Activated gamma-delta T cell treated with anti-CD3 and anti-CD28 coated beads, Interleukin-2, amount 50 U/mL, for 16 hours (primary cell): ENCODE measurements around the gene NES.
"Not testable (repeated sequence)": the region's sequence is repeated elsewhere in the genome, so short reads cannot be mapped to it uniquely, and the experiment has no call there.

Source experiments
- DNase-seq: peaks from one replicate; pipeline ENCODE4 v3.0.0-alpha.2; 2020; ENCODE audit warnings: low read depth

Gene NES

GRCh38 chr1:156645056-156645455 is 32.2 kb downstream of the NES start:
- DNase-seq = no peak

DNA sequence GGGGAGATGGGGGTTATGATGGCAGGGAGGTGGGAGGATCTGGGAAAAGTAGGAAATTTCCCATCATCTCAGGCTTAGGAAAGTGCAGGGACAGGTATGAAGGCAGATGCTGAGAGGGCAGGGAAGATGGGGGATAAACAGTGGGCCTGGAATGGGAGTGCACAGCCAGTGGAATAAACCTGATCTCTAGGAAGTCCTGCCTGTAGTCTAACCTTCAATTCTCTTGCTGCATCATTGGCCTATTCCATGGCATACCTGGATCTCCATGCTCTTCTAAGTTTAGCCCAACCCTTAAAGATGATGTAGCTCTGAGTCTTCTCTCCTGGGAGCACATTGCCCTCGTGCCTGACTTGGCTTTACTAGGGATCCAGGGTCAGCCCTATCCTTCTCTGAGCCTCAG is 32.6 kb downstream of the NES start:
- DNase-seq = no peak

GRCh38 chr1:156644146-156644545 is 33.1 kb downstream of the NES start:
- no peak for DNase-seq

DNA sequence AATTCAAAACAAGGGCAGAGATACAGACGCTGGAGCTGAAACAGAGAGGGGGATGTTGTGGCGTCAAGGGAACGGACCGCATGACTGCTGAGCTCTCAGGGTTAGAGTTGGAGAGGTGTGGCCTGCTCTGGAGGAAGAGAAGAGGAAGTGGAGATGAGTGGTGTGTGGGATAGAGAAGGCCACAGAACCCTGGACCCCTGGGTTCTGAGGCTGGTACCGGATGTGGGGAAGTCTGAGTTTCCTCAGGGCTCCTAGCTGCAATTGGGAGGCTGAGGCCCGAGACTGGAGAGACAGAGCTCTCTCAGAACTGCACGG is 33.5 kb downstream of the NES start:
- DNase-seq = no peak

DNA sequence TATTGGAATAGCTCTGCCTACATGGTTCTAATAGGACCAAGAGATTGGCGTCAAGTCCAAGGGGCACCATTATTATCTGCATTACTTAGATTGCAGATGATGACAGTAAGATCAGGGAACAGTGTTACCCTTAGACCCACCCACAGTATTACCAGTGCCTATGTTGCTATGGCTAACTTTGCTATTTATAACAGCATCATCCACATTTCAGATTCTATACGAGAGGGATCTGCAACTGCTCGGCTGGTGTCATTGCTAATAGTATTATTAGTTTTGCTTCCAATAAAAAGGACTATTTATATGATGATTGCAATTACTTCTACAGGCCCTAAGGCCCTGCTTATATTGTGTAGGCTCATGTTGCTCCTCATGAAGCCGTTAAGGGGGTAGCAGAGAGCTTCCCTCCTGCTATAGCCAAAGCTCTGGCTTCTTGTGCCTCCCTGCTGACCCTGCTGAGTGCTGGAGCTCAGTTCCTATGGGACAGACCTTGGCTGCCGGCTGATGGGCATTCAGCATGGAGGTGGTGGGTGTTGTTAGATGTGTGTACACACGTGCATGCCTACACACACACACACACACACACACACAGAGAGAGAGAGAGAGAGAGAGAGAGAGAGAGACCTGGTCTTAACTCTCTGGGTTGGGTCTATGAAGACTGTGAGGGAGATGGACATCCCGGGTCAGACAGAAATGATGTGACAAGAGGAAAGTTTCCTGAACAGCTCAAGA is 34.0 kb downstream of the NES start:
- DNase-seq = no peak

DNA sequence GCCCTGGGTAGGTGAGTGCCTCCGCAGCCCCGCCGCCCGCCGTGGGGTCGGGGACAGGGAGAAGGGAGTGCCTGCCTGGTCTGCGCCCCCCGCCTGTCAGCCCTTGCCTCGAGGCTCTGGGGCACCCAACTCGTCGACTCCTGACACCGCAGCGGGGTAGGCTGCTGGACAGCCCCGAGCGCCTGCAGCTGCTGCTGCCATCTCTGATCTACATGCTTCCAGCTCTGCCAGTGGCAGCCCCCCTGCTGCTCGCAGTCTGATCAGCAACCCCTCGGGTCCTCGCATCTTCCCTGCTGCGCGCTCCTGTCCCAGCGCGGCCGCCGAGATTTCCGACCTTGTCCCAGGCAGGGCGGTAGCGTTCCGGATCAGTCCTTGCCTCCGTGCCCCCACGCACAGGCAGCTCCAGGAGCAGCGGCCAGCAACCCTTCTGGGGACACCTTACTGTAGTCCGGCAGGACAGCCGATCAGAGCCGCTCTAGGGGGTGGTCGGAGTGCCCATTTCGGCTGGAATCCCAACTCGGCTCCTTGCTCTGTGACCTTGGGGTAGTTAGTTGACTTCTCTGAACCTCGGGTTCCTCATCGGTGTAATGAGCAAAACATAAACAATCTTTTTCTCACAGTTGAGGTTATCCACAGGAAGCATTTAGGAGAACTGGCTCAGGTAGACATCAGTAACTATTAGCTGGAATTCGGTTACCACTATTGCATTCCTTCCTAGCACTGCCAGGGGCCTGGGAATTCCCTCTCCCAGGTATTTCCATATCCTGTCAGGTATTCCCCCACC is 34.8 kb downstream of the NES start:
- DNase-seq = no peak

DNA sequence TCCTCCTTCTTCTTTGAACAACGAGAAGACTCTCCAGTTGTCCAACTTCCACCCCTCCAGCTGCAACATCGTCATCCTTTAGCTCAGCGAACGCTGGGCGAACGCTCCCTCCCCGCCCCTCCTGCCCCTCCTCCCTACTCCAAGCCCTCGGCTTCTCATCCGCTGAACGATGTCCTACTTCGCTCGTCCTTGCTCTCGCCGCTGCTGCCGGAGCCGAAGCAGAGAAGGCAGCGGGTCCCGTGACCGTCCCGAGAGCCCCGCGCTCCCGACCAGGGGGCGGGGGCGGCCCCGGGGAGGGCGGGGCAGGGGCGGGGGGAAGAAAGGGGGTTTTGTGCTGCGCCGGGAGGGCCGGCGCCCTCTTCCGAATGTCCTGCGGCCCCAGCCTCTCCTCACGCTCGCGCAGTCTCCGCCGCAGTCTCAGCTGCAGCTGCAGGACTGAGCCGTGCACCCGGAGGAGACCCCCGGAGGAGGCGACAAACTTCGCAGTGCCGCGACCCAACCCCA is 35.4 kb downstream of the NES start, which contains the start of gene BCAN:
TSS of gene BCAN (plus strand) at position 357 of the 504 bp plus-strand sequence. CDS start 3,938 bp downstream, outside the sequence.
- DNase-seq = no peak

DNA sequence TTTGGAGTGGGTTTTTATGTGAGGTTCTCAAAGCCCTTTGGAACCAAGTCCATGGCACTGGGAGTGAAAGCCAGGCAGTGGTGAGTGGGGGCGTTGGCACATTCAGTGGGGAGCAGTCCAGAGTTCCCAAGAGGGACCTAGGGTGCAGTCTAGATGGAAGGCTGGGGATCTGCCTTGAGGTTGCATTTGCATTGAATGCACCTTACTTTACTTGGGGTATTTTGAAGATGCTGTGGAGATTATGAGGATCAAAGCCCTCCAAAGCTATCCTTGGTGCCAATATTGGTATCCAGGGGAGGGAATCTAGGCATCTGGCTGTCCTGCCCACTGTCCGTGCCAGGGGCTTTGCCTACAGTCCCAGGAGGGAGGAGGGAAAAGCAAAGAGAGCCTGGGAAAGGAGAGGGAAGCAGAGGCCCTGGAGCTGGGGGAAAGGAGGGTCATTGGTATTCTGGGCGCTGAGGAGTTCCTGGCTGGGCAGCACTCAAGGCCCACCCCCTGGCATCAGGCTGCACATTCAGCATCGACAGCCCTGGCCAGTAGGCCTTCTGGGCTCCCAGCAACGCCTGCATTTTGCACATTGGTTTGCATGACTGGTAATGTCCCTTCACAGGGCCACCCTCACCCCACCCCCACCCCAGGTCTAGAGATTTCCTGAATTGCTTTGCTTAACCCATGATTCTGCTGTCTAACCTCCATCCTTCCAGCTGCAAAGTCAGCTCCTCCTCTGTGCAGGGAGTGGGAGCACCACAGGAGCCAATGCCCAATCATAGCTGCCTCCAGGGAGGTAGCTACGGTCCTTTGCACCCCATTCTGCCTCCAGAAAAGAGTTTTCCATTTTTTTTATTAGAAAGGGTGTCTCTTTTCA is 36.1 kb downstream of the NES start:
- no peak for DNase-seq

DNA sequence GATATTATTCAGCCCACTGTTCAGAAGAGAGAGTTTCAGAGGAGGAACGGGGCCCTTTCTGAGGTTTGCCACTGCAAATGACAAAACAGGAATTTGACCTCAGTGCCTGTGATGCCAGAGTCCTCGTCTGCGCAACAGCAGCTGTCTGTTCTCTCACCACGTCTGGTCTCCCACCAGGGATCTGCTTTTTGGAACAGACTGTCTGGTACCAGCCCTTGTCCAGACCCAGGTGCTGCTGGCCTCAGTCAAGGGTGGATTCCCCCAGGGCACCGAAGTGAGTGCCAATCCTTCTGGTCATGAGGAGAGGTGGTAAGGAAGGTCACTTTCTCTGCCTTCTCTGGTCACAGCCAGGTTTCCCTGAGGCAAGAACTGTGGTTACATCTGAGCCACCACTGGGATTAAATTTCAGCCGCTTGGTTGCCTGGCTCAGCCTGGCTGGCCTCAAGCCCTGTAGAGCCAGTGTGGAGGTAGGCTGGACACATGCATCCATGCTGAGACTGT is 37.6 kb downstream of the NES start:
- DNase-seq = no peak

GRCh38 chr1:156638189-156638985 is 38.8 kb downstream of the NES start:
- DNase-seq = no peak

DNA sequence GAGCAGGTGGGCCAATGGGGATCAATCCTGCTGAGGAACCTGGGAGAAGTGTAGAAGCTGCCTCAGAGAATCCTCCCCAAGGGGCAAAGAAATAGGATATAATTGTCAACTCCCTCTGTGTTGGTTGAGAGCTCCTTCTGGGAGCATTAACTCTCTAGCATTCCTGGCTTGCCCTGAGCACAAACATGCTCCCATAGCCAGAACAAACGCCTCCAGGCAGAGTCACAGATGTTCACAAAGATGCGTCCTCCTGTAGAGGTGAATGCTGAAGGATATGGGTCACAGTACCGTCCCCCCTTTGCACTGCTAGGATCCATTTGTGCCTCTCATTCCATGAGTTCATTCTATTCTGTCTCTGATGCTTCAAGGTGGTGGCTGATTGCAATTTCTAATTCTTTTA is 44.9 kb downstream of the NES start:
- DNase-seq = no peak

GRCh38 chr1:156631152-156631551 is 46.1 kb downstream of the NES start:
- not testable (repeated sequence) for DNase-seq

GRCh38 chr1:156629823-156630449 is 47.3 kb downstream of the NES start:
- DNase-seq = no peak

DNA sequence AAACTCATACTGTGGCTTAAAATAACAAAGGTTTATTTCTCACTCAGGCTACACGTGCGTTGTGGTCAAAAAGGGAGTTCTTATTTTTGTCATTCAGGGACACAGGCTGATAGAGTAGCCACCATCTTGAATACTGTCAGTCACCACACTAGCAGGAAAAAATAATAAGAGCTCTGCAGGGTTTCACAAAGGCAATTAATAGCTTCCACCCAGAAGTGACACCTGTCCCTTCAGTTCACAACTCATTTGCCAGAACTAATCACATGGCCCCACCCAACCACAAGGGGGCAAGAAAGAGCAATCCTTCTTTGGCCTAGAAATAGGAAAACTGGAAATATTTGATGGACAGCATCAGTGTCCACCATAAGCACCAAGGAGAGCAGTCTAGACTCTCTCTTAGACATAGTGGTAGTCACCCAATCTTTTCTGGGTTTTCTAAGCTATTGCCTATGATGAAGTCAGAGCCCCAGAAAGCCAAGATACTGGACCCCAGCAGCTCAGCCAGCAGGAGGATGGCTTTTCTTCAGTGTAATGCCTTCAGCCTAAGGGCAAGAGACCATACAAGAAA is 49.8 kb downstream of the NES start:
- DNase-seq = no peak

- DNase-seq = no peak
Measured at GRCh38 chr1:156626079-156626438, 51.1 kb downstream of the NES start.

GRCh38 chr1:156625436-156626078 is 51.6 kb downstream of the NES start:
- DNase-seq = peak; percentile 54

- DNase-seq = no peak
Measured at GRCh38 chr1:156624814-156625435, 52.3 kb downstream of the NES start.

GRCh38 chr1:156623946-156624813 is 53.0 kb downstream of the NES start:
- peak; percentile 16 for DNase-seq
